Stimulated activated CD8-positive, alpha-beta memory T cell treated with anti-CD3 and anti-CD28 coated beads, Interleukin-15, amount 100 ng/mL, for 24 hours (primary cell): Measurements from ENCODE around the gene RASGRP4.
"Not testable (repeated sequence)": the region's sequence is repeated elsewhere in the genome, so short reads cannot be mapped to it uniquely, and the experiment has no call there.

Experiments used
- DNase-seq: peaks from one replicate; pipeline ENCODE4 v3.0.0-alpha.2; 2020; ENCODE audit warnings: low read depth

RASGRP4 gene

DNA sequence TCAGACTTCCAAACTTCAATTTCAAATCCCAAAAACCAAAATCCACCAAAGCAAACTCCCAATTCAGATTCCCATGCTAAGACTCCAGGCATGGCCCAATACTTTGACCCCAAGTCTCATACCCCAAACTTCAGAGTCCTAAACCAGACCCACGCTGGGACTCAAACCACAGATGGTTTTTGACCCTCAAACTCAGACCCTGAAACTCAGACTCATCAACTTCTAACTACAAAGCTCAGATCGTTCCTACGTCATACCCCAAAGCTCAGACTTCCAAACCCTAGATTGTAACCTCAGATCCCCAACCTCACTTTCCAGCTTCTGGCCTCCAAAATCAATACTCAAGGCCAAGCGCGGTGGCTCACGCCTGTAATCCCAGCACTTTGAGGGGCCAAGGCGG is 19.3 kb upstream of the RASGRP4 start:
- DNase-seq: no peak

DNA sequence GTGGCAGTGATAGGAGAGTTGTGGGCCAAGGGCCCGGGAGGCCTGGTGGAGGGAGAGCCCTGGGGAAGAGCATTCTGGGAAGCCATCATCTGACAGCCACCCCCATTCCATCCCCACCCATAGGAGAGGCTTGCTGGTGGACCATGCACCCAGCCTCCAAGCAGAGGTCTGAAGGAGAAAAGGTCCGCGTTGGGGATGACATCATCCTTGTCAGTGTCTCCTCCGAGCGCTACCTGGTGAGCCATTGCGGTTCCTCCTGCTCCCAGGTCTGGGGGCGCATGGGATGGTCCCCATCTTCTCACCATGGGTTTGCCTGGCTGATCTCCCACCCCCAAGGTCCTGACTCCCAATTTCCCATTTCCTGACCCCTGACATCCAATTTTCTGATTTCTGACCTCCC is 18.0 kb upstream of the RASGRP4 start:
- DNase-seq: no peak

DNA sequence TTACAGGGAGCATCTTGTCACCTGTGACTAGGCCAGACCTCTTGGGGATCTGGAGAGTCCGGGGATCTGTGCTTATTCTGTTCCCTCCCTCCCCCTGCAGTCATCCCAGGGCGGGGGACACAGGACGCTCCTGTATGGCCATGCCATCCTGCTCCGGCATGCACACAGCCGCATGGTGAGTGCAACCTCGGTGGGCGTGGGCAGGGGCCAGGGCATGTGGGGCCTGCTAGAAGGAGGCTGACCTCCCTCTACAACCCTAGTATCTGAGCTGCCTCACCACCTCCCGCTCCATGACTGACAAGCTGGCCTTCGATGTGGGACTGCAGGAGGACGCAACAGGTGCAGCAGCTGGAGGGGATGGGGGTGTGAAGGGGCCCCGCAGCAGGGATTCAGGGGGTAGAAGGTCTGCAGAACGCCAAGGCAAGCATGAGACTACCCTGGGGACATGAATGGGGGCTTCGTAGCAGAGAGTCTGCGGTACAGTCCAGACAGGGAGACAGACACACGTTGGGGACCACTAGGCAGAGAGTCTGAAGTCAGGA is 17.5 kb upstream of the RASGRP4 start:
- no peak for DNase-seq

DNA sequence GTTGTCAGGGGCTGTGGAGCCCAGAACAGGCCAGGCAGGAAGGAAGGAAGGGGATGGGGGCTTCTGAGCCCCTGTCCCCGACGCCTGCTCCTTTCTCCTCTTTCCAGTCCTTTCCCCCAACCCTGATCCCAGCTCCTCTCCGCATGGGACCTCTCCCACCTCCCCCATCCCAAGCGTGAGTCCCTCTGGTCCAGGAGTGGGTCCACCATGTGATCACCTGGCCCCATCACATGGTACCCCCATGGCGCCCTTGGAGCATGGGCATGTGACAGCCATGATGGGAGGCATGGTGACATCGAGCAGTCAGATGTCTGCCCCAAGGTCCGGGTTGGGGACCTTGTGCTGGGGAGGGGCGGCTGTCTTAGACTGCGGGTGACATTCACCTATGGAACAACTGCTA is 16.7 kb upstream of the RASGRP4 start:
- no peak for DNase-seq

DNA sequence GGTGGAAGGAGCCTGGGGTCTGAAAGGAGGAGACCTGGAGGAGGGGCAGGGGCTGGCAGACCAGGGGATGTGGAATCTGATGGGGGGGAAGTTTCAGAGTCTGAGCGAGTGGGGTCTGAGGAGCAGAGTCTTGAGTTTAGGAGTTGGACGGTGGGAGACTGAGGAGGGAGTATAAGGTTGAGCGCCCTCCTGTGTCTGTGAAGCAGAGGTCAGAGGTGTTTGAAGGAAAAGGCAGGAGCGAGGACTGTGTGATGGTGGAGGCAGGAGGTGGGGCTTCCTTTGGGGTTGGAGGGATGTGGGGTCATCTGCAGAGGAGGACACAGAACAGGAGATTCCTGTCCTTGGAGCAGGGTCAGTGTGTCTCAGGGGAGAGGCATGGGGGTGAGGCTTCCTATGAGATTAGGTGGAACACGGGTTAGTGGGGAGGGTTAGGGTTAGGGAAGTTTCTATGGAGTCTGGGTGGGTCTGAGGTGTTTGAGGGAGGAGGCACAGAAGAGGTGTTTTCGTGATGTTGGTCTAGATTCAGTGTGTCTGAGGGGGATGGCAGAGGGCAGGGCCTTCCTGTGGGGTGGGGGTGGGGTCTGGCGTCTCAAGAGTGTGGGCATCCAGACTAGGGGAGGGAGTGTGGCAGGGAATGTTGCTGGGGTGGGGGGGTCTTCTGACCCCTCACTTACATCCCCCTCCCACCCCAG is 15.8 kb upstream of the RASGRP4 start:
- no peak for DNase-seq

DNA sequence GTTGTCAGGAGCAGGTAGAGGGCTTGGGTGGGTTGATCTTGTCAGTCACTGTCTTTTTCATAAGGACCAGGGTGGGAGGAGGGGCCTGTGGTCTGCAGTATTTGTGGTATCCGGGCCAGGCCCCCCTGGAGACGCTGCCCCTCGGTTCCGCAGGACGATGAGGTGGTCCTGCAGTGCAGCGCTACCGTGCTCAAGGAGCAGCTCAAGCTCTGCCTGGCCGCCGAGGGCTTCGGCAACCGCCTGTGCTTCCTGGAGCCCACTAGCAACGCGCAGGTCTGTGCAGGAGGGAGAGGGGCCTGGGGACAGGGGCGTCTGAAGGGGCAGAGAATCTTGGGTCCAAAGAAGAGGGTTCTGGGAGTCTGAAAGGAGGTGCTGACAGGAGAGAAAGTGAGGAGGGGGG is 14.6 kb upstream of the RASGRP4 start:
- no peak for DNase-seq

DNA sequence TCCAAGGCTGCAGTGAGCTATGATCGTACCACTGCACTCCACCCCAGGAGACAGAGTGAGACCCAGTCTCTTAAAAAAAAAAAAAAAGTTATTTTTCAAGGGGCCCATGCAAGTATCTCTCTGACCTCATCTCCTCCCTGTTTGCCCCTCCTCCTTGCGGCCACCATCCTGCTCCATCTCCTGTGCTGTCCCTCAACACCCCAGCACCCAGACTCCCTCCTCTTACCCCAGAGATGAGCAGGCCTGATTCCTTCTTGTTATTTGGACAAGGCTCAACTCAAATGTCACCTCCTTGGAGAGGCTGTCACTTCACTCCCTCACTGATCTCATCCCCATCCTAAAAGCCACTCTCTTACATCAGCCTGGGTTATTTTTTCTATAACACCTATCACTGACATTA is 11.9 kb upstream of the RASGRP4 start:
- DNase-seq: no peak

DNA sequence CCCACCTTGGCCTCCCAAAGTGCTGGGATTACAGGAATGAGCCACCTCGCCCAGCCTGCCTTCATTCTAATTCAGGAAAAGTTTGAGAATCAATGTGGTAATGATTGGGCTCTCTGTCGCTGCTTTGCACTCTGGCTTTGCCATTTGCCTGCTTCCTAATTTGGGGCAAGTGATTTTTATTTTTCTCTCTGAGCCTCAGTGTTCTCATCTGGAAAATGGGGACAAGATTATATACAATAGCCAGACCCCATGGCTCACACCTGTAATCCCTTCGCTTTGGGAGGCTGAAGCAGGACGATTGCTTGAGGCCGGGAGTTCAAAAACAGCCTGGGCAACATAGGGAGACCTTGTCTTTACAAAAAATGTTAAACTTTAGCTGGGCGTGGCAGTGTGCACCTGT is 11.3 kb upstream of the RASGRP4 start:
- DNase-seq: no peak

DNA sequence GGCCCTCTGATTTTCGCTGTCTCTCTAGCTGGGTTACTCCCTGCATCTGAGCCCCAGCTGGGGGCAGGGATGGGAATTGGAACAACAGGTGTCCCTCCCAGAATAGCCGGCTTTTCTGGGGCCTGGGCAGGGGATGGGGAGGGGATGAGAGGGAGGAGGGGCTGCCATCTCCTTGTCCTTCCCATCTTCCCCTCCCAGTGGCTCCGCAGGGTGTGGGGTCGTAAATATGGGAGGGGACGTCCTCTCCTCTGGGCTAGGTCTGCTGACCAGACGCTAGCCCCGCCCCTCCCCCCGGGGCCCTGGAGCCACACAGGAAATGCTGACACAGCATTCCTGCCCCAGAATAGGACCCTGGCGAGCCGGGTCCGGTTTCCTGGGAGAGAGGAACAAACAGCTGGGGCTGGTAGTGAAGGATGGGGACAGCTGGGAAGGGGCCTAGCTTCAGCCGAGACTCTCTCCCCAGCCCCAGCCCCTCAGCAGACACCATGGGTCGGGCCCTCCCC is 8.6 kb upstream of the RASGRP4 start:
- DNase-seq: no peak

DNA sequence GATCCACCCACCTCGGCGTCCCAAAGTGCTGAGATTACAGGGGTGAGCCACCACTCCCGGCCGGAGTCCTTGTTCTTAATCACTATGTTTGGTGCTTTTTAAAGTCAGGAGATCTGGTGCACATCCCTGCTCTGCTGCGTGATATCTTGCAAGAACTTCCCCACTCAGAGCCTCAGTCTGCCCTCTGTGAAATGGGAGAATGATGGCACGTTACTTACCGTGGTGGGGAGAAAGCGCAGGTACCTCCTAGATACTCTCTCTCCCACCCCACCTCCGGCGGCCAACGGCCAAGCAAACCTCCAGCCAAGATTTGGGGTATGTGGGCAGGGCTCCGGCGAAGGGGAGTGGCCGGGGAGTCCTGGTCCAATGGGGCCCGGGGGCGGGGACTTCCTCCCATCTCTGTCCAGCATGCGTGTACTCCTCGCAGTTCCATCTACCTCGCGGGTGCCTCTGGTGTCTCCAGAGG is 7.3 kb upstream of the RASGRP4 start, which contains the start of gene RYR1:
Gene RYR1, plus strand, starts transcription at position 424 of the 466 bp plus-strand sequence. CDS start 139 bp downstream, outside the sequence.
- DNase-seq: no peak

DNA sequence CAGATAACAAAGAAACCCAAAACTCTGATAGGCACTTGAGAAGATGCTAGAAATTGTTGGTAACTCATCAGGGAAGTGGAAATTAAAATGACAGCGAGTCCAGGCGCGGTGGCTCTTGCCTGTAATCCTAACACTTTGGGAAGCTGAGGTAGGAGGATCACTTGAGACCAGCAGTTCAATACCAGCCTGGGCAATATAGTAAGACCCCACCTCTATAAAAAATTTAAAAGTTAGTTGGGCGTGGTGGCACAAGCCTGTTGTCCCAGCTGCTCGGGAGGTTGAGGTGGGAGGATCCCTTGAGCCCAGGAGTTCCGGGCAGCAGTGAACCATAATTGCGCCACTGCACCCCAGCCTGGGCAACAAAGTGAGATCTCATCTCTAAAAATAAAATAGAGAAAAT is 4.9 kb upstream of the RASGRP4 start:
- no peak for DNase-seq

DNA sequence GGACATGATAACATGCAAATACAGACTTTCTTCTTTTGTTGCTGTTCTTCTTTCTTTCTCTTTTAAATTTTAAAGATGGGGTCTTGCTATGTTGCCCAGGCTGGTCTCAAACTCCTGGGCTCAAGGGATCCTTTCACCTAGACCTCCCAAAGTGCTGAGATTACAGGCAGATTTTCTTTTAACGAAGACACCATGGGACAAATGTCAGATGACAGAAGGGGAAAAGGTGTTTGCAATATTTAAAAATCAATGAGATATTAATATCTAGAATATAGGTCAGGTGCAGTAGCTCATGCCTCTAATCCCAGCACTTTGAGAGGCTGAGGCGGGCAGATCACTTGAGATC is 3.8 kb upstream of the RASGRP4 start:
- no peak for DNase-seq

DNA sequence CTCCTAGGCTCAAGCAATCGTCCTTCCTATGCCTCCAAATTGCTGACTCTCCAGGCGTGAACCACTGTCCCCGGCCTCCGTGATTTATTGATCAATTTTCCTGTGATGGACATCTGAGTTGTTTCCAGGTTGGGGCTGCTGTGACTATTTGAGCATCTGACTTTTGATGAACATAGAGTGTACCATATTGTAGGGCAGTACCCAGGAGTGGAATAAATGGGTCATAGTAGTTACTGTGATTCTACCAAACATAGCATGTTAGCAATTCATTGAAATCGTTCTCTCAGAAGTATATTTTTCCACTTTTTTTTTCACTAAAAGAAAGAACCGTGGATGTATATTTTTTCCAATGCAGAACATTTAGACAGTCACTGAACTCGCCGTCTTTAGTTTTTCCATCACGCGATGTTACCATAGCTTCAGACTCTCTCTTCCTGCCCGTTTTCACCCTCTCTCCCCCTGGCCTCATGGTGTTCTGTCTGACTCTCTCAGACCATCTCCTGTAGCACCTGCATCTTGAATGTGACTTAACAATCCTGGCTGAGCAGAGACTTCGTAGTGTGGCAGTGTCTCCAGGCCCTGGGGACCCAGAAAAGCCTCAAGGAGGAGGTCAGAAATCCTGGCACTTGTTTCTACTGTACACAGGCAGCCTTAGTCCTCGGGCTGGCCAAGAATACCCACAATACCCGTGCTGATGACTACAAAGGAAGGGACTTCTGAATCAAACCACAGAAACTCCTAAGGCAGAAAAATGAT is 3.2 kb upstream of the RASGRP4 start:
- no peak for DNase-seq

DNA sequence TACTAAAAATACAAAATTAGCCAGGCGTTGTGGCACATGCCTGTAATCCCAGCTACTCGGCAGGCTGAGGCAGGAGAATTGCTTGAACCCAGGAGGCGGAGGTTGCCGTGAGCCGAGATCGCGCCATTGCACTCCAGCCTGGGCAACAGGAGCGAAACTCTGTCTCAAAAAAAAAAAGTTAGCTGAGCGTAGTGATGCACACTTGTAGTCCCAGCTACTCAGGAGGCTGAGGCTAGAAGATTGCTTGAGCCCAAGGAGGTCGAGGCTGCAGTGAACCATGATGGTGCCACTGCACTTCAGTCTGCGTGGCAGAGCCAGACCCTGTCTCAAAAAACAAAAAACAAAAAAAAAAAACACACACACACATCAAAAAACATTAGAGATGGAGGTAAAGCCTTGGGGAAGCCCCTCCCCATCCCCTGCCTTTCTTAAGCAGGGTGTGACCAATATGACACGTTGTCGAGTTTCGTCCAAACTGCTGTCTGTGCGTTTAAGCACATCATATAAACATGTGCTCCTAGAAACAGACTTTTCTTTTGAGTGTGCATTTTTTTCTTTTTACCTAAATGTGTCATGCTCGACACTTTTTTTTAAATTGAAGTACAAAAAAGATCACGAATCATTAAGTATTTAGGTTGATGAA is 1.1 kb upstream of the RASGRP4 start:
- DNase-seq: not testable (repeated sequence)

DNA sequence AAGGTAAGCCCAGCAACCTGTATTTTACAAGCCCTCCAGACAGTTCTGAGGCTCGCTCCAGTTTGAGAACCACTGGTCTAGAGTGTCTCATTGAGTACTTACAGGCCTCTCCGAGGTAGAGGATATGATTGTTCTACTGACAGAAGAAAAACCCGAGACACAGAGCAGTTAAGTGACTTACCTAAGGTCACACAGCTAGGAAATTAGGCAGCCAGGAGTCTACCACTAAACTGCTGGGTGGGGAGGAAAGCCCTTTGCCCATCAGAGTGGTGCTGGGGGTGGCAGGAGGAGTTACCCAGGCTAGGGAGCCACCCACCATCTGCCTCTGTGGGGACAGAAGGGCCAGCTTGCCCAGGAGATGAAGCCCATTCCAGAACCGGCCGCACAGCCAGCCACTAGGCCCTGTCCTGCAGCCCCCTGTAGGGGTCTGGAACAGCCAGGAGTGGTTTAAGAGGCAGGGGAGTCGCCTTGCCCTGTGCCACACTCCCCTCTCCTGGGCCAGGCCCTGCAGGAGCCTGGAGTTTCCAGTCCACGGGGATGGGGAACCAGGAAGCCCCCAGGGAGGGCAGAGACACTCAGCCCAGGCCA is 703 bp downstream of the RASGRP4 start:
- no peak for DNase-seq

DNA sequence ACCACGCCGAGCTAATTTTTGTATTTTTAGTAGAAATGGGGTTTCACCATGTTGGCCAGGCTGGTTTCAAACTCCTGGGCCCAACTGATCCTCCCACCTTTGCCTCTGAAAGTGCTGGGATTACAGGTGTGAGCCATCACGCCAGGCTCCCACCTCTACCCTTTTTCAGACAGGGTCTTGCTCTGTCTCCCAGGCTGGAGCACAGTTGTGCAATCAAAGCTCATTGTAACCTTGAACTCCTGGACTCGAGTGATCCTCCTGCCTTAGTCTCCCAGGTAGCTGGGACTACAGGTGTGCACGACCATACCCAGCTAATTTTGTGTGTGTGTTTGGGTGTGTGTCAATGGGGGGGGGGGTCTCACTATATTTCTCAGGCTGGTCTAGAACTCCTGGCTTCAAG is 1.7 kb downstream of the RASGRP4 start:
- DNase-seq: no peak

DNA sequence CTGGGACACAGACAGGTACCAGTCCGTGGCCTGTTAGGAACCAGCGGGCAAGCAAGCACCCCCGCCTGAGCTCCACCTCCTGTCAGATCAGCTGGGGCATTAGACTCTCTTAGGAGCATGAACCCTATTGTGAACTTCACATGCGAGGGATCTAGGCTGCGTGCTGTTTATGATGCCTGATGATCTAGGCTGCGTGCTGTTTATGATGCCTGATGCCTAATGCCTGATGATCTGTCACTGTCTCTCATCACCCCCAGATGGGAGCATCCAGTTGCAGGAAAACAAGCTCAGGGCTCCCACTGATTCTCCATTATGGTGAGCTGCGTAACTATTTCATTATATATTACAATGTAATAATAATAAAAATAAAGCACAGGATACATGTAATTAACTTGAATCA is 3.6 kb downstream of the RASGRP4 start:
- no peak for DNase-seq

DNA sequence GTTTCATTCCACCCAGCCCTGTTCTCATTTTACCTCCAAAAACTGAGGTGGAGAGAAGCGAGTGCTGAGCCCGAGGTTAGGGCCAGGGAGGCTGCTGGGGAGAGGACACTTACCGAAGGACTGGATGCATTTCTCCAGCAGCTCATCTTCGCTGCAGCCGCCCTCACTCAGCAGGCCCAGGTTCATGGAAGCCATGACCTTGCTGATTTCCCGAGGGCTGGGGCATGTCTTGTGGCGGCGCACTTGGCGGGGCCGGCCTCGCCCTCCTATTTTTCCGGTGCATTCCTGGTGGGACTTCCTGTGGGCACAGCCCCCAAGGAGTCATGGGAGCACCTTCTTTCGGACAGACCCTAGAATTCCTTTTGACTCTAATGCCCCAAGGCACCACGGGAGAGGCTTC is 4.2 kb downstream of the RASGRP4 start:
- no peak for DNase-seq

DNA sequence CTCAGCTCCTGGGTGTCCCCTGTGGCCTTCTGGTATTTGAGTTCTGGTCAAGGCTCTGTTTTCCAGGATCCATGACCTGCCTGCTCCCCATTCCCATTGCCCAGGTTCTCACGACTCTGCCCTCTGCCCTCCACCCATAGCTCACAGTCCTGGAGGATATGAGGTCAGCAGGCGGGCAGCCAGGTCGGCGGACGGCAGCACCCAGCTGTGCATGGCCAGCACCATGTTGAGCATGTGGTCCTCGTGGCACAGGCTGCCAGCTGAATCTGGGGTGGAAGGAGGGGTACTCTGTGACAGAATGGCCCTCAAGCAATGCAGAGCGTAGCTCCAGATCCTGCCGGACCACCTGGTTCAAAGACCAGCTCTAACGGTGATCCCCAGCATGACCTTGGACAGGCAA is 5.1 kb downstream of the RASGRP4 start:
- no peak for DNase-seq

DNA sequence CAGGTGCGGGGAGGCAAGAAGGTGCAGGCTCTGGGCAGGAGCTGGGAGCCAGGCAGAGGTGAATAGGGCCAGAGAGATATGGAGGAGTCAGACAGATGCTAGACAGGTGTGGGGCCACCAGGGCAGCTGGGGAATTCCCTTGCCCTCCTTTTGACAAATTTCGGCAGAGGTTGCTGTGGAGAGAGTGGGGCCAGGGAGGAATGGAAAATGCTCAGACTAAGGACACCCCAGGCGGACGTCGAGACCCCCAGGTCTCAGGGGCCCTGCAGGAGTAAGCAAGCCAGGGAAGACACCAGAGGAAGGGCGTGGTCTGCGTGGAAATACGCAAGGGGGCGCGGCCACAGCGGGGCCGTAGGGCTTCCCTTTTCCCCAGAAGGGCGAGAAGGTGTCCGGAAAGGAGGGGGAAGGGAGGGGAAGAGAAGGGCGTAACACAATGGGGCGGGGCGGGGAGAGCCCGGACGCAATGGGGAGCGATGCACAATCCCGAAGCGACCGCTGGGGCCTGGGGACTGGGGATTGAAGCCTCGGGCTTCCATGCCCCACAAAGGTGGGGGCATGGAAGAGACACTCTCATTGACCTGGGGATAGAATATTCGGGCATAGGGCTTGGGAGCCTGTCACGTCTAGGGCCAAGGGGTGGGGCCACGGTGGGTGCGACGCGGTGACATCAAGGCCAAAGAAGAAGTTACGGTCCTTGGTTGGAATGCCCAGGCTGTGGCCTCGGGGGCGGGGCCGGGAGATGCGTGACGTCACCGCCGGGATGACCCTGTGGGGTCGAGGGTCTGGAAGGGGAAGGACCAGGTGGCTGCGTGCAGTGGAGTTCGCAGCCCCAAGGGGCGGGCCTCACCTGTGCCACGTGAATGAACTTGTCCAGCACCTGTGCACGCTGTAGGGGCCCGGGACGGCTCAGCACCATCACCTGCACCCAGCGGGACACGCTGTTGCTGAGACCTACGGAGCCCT is 8.2 kb downstream of the RASGRP4 start:
- peak; percentile 23 for DNase-seq

DNA sequence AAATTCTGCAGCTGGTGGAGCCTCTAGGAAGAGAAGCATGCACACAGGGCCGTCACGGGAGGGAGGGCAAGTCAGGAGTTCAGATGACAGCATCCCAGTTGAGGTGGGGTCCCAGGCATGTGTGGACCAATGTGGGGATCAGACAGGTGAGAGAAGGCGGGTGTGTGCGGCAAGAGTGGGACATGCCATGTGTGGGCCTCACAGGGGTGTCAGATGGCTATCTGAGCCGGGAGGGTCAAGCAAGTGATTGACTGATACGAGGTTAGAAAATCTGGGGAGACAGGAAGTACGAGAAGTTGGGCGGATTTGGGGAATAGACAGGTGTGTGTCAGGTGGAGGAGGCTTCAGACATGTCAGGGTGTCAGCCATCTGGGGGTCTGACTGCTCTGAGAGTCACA is 8.9 kb downstream of the RASGRP4 start:
- no peak for DNase-seq
